ENCODE data around the gene BMP4. TPM values are rescaled to one million over a fixed set of nuclear protein-coding genes. Genes with fewer than 3 reads are reported as not detected.

Gene BMP4
- total RNA-seq, 4 donors from 2014 or later = 6.7 to 22.2 (median 10.0) TPM

GRCh38 chr14:53975444-53975843, 18.8 kb upstream of the BMP4 start:
- TF ChIP-seq, protein P1, sequence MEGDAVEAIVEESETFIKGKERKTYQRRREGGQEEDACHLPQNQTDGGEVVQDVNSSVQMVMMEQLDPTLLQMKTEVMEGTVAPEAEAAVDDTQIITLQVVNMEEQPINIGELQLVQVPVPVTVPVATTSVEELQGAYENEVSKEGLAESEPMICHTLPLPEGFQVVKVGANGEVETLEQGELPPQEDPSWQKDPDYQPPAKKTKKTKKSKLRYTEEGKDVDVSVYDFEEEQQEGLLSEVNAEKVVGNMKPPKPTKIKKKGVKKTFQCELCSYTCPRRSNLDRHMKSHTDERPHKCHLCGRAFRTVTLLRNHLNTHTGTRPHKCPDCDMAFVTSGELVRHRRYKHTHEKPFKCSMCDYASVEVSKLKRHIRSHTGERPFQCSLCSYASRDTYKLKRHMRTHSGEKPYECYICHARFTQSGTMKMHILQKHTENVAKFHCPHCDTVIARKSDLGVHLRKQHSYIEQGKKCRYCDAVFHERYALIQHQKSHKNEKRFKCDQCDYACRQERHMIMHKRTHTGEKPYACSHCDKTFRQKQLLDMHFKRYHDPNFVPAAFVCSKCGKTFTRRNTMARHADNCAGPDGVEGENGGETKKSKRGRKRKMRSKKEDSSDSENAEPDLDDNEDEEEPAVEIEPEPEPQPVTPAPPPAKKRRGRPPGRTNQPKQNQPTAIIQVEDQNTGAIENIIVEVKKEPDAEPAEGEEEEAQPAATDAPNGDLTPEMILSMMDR (IDR thresholded peaks at IDR 0.05; ENCODE audit: low read depth) = no peak

- TF ChIP-seq, protein P1 (IDR thresholded peaks at IDR 0.05; ENCODE audit: low read depth) = no peak
Measured at GRCh38 chr14:53971521-53971920, 14.9 kb upstream of the BMP4 start.

GRCh38 chr14:53969326-53969725, 12.7 kb upstream of the BMP4 start:
- TF ChIP-seq, protein P1 (IDR thresholded peaks at IDR 0.05; ENCODE audit: low read depth) = no peak

GRCh38 chr14:53968726-53969125, 12.1 kb upstream of the BMP4 start:
- TF ChIP-seq, protein P1 (IDR thresholded peaks at IDR 0.05; ENCODE audit: low read depth) = no peak

DNA sequence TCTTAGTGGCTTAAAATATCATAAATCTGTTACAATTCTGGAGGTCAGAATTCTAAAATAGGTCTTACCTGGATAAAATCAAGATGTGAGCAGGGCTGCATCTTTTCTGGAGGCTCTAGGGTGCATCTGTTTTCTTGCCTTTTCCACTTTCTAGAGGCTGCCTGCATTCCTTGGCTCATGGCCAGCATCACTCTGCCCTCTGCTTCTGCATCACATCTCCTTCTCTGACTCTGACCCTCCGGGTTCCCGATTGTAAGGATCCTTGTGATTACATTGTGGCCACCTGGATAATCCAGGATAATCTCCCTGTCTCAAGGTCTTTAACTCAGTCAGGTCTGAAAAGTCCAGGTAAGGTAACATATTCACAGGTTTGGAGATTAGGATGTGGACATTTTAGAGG, 11.0 kb upstream of the BMP4 start:
- TF ChIP-seq, protein P1 (IDR thresholded peaks at IDR 0.05; ENCODE audit: low read depth) = no peak

DNA sequence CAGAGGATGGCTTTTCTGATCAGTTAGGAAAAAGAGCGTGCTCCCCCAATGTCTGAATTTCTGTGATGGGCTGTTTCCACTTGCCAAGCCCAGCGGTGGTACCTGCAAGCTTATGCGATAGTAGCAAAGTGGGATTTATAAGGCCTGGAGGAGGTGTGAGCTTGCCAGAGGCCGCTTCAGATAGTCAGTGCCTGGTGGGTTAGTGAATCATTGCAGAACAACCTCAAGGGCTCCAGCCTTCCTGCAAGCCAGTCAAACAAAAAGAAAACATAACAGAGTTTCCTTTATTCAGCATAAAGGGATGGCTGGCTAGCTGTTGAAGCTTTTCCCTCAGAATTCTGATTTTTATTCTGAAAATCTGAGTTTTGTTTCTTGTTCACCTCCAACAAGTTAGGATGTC, 7.6 kb upstream of the BMP4 start:
- TF ChIP-seq, protein P1 (IDR thresholded peaks at IDR 0.05; ENCODE audit: low read depth) = no peak

GRCh38 chr14:53963320-53964227, 6.9 kb upstream of the BMP4 start:
- TF ChIP-seq, protein P1 (IDR thresholded peaks at IDR 0.05; ENCODE audit: low read depth) = no peak
